OCI-LY7 (cell line): Measurements from ENCODE around the gene PHYKPL. TPM values are rescaled to one million over a fixed set of nuclear protein-coding genes. Genes with fewer than 3 reads are reported as not detected.

ENCODE experiments used
- BruUV-seq: library from RNA; stranded (reverse); fragments of 400-500 nt; replicated peaks from 2 replicates; lab custom pipeline; 2021; lab: Mats Ljungman, UMichigan
- CTCF ChIA-PET: fragments of 300-600 bp; sonication (Branson Sonifier 250); formaldehyde crosslinking; loops from one replicate; lab custom pipeline; 2022; ENCODE audit warnings: antibody characterized with exemption; ENCODE audit not compliant: unreplicated experiment; lab: Charles Lee
- POLR2A ChIA-PET: fragments of 300-600 bp; sonication (Branson Sonifier 250); formaldehyde crosslinking; loops from one replicate; lab custom pipeline; 2022; ENCODE audit warnings: antibody characterized with exemption; lab: Charles Lee
- DNase-seq: peaks from one replicate; pipeline ENCODE4 v3.0.0-alpha.2; 2015; ENCODE audit warnings: low spot score
- H2AFZ ChIP-seq: fragments of 200-600 bp; sonication (generic), shearing (Covaris generic); 2 replicates; pipeline ENCODE4 v1.6.1; 2014; ENCODE audit warnings: mild to moderate bottlenecking, antibody characterized with exemption, low read length, moderate library complexity
- H3K27ac ChIP-seq: fragments of 200-600 bp; sonication (generic); 2 replicates; pipeline ENCODE4 v1.5.1; 2014; ENCODE audit warnings: mixed run types, low read depth, mild to moderate bottlenecking, moderate library complexity, low read length, inconsistent platforms; ENCODE audit not compliant: poor library complexity, severe bottlenecking
- H3K36me3 ChIP-seq: fragments of 200-600 bp; sonication (generic); 2 replicates; pipeline ENCODE4 v1.6.1; 2014; ENCODE audit warnings: mild to moderate bottlenecking, antibody characterized with exemption, low read length, moderate library complexity, mixed read lengths; ENCODE audit not compliant: insufficient read depth
- H3K4me1 ChIP-seq: fragments of 200-600 bp; sonication (generic); 2 replicates; pipeline ENCODE4 v1.5.1; 2014; ENCODE audit warnings: mild to moderate bottlenecking, low read length; ENCODE audit not compliant: insufficient read depth, poor library complexity, severe bottlenecking
- H3K4me2 ChIP-seq: fragments of 200-600 bp; sonication (generic); 2 replicates; pipeline ENCODE4 v1.6.1; 2014; ENCODE audit warnings: mild to moderate bottlenecking, low read length
- H3K4me3 ChIP-seq: fragments of 200-600 bp; sonication (generic); 2 replicates; pipeline ENCODE4 v1.5.1; 2014; ENCODE audit warnings: mild to moderate bottlenecking, low read depth, low read length; ENCODE audit not compliant: poor library complexity, severe bottlenecking
- H3K79me2 ChIP-seq: fragments of 200-600 bp; sonication (generic); 2 replicates; pipeline ENCODE4 v1.6.1; 2016; ENCODE audit warnings: low read depth, mild to moderate bottlenecking, low read length, moderate library complexity, mixed read lengths; ENCODE audit not compliant: insufficient read depth
- H3K9me2 ChIP-seq: fragments of 200-600 bp; sonication (generic); 2 replicates; pipeline ENCODE4 v1.6.1; 2016; ENCODE audit warnings: mild to moderate bottlenecking, low read length, mixed read lengths; ENCODE audit not compliant: insufficient read depth
- H3K9me3 ChIP-seq: fragments of 200-600 bp; sonication (generic); 2 replicates; pipeline ENCODE4 v1.6.1; 2014; ENCODE audit warnings: mild to moderate bottlenecking, mixed run types, low read length, mixed read lengths
- H4K20me1 ChIP-seq: fragments of 200-600 bp; sonication (generic); 2 replicates; pipeline ENCODE4 v1.6.1; 2014; ENCODE audit warnings: mild to moderate bottlenecking, antibody characterized with exemption, low read length, moderate library complexity, mixed read lengths; ENCODE audit not compliant: insufficient read depth
- CTCF ChIP-seq: fragments of 200-600 bp; sonication (generic); conservative IDR thresholded peaks from 2 replicates; pipeline ENCODE4 v1.5.1; 2014; ENCODE audit warnings: mild to moderate bottlenecking, antibody characterized with exemption, low read length, moderate library complexity, mixed read lengths
- EZH2phosphoT487 ChIP-seq: fragments of 200-600 bp; sonication (generic); IDR thresholded peaks from 2 replicates; pipeline ENCODE4 v1.6.1; 2018; ENCODE audit warnings: low read depth, borderline replicate concordance, mild to moderate bottlenecking, mixed run types, antibody characterized with exemption, low read length, moderate library complexity, mixed read lengths
- intact Hi-C: fragments of 100-400 bp; cut with micrococcal nuclease; formaldehyde crosslinking; loops from one replicate; pipeline ENCODE4 v1.10.0; 2022; ENCODE audit not compliant: unreplicated experiment
- total RNA-seq, 2 experiments: library from RNA; depleted of rRNA in 1 of 2; stranded (reverse); fragments of >200 nt in 1 of 2; shearing (Covaris generic) in 1 of 2; gene quantifications; 2 replicates each; pipeline ENCODE4 v1.2.3, GENCODE V29; 2014 to 2022

Gene PHYKPL
- total RNA-seq, 2 experiments from 2014 or later, result 86.3 to 146 TPM

- TF ChIP-seq EZH2phosphoT487, result no peak
- Histone ChIP-seq H3K4me3 (no peak overlapping the region), H3K9me2 (no peaks in the 10 kb centered on the region), H3K4me1 (no peaks in the 10 kb centered on the region), H3K9me3 (no peaks in the 10 kb centered on the region), H3K79me2 (no peaks in the 10 kb centered on the region), H3K27ac (no peak overlapping the region), H3K4me2 (no peak overlapping the region), H4K20me1 (no peaks in the 10 kb centered on the region), H2AFZ (no peak overlapping the region), H3K36me3 (no peaks in the 10 kb centered on the region)
- BruUV-seq, result no TSS peak
- POLR2A ChIA-PET, result interaction anchor here (0.6 kb wide), 1 partner anchor 97 kb away, joined by 3 read pairs; no protein-coding TSS in a partner anchor
- DNase-seq, result no peak
- CTCF ChIA-PET, result no interaction called here
- intact Hi-C loops, result no loop called here
Observed at GRCh38 chr5:178273665-178274541, 41.3 kb upstream of the PHYKPL start.

GRCh38 chr5:178273041-178273440 is 40.4 kb upstream of the PHYKPL start:
- ChIA-PET CTCF (no interaction called here), POLR2A (no interaction called here)
- no peaks in the 10 kb centered on the region for H3K9me2 ChIP-seq
- H3K4me3 ChIP-seq, result no peak overlapping the region
- no peak overlapping the region for H2AFZ ChIP-seq
- H3K27ac ChIP-seq, result no peak overlapping the region
- no peaks in the 10 kb centered on the region for H4K20me1 ChIP-seq
- no TSS peak for BruUV-seq
- no peaks in the 10 kb centered on the region for H3K9me3 ChIP-seq
- no peaks in the 10 kb centered on the region for H3K36me3 ChIP-seq
- no peak overlapping the region for H3K4me2 ChIP-seq
- DNase-seq, result no peak
- no peaks in the 10 kb centered on the region for H3K79me2 ChIP-seq
- no peaks in the 10 kb centered on the region for H3K4me1 ChIP-seq
- TF ChIP-seq EZH2phosphoT487 (no peak), CTCF (no peak)
- intact Hi-C loops, result no loop called here

- ChIA-PET CTCF (no interaction called here), POLR2A (no interaction called here)
- no peaks in the 10 kb centered on the region for H3K4me1 ChIP-seq
Observed at GRCh38 chr5:178272591-178272990, 40.0 kb upstream of the PHYKPL start.

More at GRCh38 chr5:178272591-178272990, 40.0 kb upstream of the PHYKPL start:
- Histone ChIP-seq H3K4me2 (no peak overlapping the region), H3K9me3 (no peaks in the 10 kb centered on the region), H3K4me3 (no peak overlapping the region), H3K27ac (no peak overlapping the region), H2AFZ (no peak overlapping the region), H3K79me2 (no peaks in the 10 kb centered on the region), H3K36me3 (no peaks in the 10 kb centered on the region), H3K9me2 (no peaks in the 10 kb centered on the region), H4K20me1 (no peaks in the 10 kb centered on the region)
- no peak for TF ChIP-seq EZH2phosphoT487
- no peak for TF ChIP-seq CTCF
- BruUV-seq, result no TSS peak
- no peak for DNase-seq
- intact Hi-C loops, result no loop called here
